DMS53 treated with DMSO at 0.1 percent for 48 hours (cell line): ENCODE measurements around the gene FES.

ENCODE experiments used
- DNase-seq: peaks from one replicate; lab custom pipeline; 2025; ENCODE audit not compliant: unreplicated experiment; lab: John Stamatoyannopoulos, UW

FES gene

GRCh38 chr15:90875549-90875981 lies 8.7 kb upstream of the FES start:
- DNase-seq = no peak

- DNase-seq = no peak
Measured at GRCh38 chr15:90876046-90876445, 8.3 kb upstream of the FES start.

GRCh38 chr15:90876512-90877170 lies 7.7 kb upstream of the FES start:
- no peak for DNase-seq

- DNase-seq = no peak
Measured at GRCh38 chr15:90877315-90877714, 7.0 kb upstream of the FES start.

- no peak for DNase-seq
Measured at GRCh38 chr15:90877996-90878395, 6.3 kb upstream of the FES start.

GRCh38 chr15:90878660-90879059 lies 5.6 kb upstream of the FES start:
- no peak for DNase-seq

GRCh38 chr15:90879730-90880366 lies 4.5 kb upstream of the FES start:
- no peak for DNase-seq

- no peak for DNase-seq
Measured at GRCh38 chr15:90880381-90881145, 3.7 kb upstream of the FES start.

GRCh38 chr15:90881181-90881977 lies 2.9 kb upstream of the FES start:
- DNase-seq = no peak

GRCh38 chr15:90881978-90882721 lies 2.2 kb upstream of the FES start:
- no peak for DNase-seq

GRCh38 chr15:90882781-90883525 lies 1.4 kb upstream of the FES start:
- no peak for DNase-seq

- no peak for DNase-seq
Measured at GRCh38 chr15:90883526-90883975, 753 bp upstream of the FES start.

GRCh38 chr15:90884719-90885431 lies 571 bp downstream of the FES start:
- no peak for DNase-seq

GRCh38 chr15:90885432-90886290 lies 1.4 kb downstream of the FES start:
- DNase-seq = peak; percentile 15

- no peak for DNase-seq
Measured at GRCh38 chr15:90886291-90886614, 1.9 kb downstream of the FES start.

GRCh38 chr15:90887037-90887481 lies 2.8 kb downstream of the FES start:
- DNase-seq = no peak

- no peak for DNase-seq
Measured at GRCh38 chr15:90889313-90889730, 5.0 kb downstream of the FES start.

GRCh38 chr15:90889736-90890456 lies 5.6 kb downstream of the FES start:
- no peak for DNase-seq
